ENCODE data around the gene KRT17. TPM values are rescaled to one million over a fixed set of nuclear protein-coding genes. Genes with fewer than 3 reads are reported as not detected.

The KRT17 gene
- total RNA-seq, 1 experiment from 2014 or later = 472 TPM

DNA sequence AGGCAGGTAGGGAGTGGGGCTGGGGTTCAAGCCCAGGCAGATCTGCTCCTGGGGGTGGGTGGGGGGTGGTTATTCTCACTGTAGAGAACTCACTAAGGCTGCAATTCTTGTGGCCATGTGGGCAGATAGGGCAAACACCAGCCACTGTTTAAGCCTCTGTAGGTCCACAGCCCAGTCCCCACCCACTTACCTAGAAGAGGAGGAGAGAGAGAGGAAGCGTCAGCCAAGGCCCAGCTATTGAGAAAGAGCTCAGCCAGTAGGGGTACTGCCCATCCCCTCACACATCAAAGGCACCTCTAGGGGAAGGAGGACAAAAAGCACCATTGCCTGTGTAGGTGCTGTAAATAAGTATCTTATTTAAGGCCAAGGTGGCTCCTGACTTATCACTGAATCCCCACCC, 24.7 kb downstream of the KRT17 start:
- TF ChIP-seq, protein P1, sequence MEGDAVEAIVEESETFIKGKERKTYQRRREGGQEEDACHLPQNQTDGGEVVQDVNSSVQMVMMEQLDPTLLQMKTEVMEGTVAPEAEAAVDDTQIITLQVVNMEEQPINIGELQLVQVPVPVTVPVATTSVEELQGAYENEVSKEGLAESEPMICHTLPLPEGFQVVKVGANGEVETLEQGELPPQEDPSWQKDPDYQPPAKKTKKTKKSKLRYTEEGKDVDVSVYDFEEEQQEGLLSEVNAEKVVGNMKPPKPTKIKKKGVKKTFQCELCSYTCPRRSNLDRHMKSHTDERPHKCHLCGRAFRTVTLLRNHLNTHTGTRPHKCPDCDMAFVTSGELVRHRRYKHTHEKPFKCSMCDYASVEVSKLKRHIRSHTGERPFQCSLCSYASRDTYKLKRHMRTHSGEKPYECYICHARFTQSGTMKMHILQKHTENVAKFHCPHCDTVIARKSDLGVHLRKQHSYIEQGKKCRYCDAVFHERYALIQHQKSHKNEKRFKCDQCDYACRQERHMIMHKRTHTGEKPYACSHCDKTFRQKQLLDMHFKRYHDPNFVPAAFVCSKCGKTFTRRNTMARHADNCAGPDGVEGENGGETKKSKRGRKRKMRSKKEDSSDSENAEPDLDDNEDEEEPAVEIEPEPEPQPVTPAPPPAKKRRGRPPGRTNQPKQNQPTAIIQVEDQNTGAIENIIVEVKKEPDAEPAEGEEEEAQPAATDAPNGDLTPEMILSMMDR (IDR thresholded peaks at IDR 0.05; ENCODE audit: unreplicated experiment) = no peak
- intact Hi-C loops (cut with micrococcal nuclease; ENCODE audit: unreplicated experiment) = no loop called here
- no peaks in the 10 kb centered on the region for H3K36me3 Mint-ChIP-seq (ENCODE audit: insufficient read depth, unreplicated experiment)
- H3K9me3 Mint-ChIP-seq (ENCODE audit: low read depth, unreplicated experiment) = no peaks in the 10 kb centered on the region
- no TSS peak for BruUV-seq (replicated peaks)
- no peak overlapping the region for H3K4me3 Mint-ChIP-seq (ENCODE audit: low read depth, unreplicated experiment)
- H3K27me3 Mint-ChIP-seq (ENCODE audit: unreplicated experiment) = peaks cover 17% of the 10 kb centered on the region
- no peaks in the 10 kb centered on the region for H3K4me1 Mint-ChIP-seq (ENCODE audit: low read depth, unreplicated experiment)
- CTCF ChIA-PET = no interaction called here
- H3K27ac Mint-ChIP-seq (ENCODE audit: unreplicated experiment) = no peak overlapping the region
- DNase-seq = no peak

DNA sequence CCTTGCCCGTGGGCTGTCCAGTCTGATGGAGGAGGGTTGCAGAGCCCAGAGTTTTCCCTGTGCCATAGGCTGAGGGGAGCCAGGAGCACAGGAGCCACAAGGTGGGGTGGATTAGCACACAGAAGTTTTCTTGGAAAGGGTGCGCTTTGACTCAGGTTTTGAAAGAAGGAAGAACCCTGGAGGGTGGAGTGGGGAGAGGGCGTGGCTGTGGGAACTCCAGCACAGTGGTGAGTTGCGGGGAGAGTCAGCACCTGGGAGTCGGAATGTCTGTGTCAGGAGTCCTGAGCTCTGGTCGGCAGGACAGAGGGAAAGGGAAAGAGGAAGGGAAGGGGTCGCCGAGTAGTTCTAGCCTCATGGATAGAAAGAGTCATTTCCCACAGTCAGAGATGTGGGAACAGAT, 28.8 kb downstream of the KRT17 start:
- Mint-ChIP-seq H3K4me1 (ENCODE audit: low read depth, unreplicated experiment) (no peaks in the 10 kb centered on the region), H3K4me3 (ENCODE audit: low read depth, unreplicated experiment) (no peak overlapping the region), H3K36me3 (ENCODE audit: insufficient read depth, unreplicated experiment) (no peaks in the 10 kb centered on the region), H3K9me3 (ENCODE audit: low read depth, unreplicated experiment) (peaks cover 2% of the 10 kb centered on the region), H3K27me3 (ENCODE audit: unreplicated experiment) (peaks cover 39% of the 10 kb centered on the region), H3K27ac (ENCODE audit: unreplicated experiment) (no peak overlapping the region)
- DNase-seq = no peak
- BruUV-seq (replicated peaks) = no TSS peak
- TF ChIP-seq, protein P1 (IDR thresholded peaks at IDR 0.05; ENCODE audit: unreplicated experiment) = no peak
- CTCF ChIA-PET = interaction anchor here (0.6 kb wide), 1 partner anchor 983 kb away, joined by 3 read pairs; no protein-coding TSS in a partner anchor
- intact Hi-C loops (cut with micrococcal nuclease; ENCODE audit: unreplicated experiment) = no loop called here

DNA sequence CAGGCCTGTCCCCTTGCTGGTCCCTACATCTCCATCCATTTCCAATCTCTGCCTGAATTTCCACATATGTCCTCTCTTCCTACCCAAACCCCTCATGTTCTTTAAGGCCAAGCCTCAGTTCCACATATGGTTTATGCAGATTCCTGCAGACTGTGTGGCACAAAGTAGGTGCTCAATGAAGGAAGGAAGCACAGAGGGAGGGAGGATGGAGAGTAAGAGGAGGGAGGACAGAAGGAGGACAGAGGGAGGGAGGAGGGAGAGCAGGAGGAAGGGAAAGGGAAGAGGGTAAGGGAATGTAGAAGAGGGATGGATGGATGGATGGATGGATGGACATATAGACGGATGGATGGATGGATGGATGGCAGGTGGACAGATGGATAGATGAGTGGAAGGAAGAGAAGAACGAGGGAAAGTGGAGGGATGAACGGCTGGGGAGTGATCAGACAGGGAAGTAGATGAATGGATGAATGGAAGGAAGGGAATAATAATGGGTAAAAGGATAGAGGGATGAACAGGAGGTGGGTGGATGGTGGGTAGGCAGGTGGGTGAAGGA, 29.9 kb downstream of the KRT17 start:
- CTCF ChIA-PET = no interaction called here
- Mint-ChIP-seq H3K9me3 (ENCODE audit: low read depth, unreplicated experiment) (peaks cover 2% of the 10 kb centered on the region), H3K4me1 (ENCODE audit: low read depth, unreplicated experiment) (no peaks in the 10 kb centered on the region), H3K27ac (ENCODE audit: unreplicated experiment) (no peak overlapping the region), H3K27me3 (ENCODE audit: unreplicated experiment) (peaks cover 47% of the 10 kb centered on the region), H3K4me3 (ENCODE audit: low read depth, unreplicated experiment) (no peak overlapping the region), H3K36me3 (ENCODE audit: insufficient read depth, unreplicated experiment) (no peaks in the 10 kb centered on the region)
- intact Hi-C loops (cut with micrococcal nuclease; ENCODE audit: unreplicated experiment) = no loop called here
- TF ChIP-seq, protein P1 (IDR thresholded peaks at IDR 0.05; ENCODE audit: unreplicated experiment) = no peak
- no peak for DNase-seq
- no TSS peak for BruUV-seq (replicated peaks)

DNA sequence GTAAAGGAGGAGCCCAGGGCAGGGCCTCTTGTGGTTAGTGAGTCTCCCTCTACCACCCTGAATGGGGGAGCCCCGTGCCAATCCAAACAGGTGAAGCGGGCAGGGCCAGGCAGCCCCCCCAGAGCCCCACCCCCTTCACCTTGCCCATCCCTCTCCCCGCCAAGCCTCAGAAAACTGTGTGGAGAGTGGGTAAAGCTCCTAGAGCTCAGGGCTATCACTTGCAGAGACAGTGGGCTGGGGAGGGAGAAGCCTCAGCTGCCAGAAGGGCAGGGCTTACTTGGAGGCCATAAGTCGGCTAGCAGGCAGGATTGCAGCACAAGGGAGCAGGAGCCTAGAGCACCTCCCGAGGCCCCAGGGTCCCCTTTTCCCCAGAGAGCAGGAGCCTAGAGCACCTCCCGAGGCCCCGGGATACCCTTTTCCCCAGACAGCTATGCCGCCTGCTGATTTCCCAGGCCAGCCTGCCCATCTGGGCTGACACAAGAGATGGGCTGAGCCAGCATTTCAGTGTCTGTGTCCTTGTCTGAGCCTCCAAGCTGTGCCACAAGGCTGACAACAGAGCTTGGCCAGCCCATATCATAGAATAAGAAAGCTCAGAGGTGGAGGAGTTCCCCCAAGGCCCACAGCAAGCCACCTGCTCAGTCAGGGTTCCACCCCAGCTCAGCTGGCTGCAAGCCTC, 30.9 kb downstream of the KRT17 start:
- intact Hi-C loops (cut with micrococcal nuclease; ENCODE audit: unreplicated experiment) = no loop called here
- TF ChIP-seq, protein P1 (IDR thresholded peaks at IDR 0.05; ENCODE audit: unreplicated experiment) = no peak
- H3K27me3 Mint-ChIP-seq (ENCODE audit: unreplicated experiment) = peaks cover 54% of the 10 kb centered on the region
- CTCF ChIA-PET = interaction anchor here (0.6 to 1.8 kb wide), 5 partner anchors 9 to 135 kb away, joined by 3 to 4 read pairs (median 3); no protein-coding TSS in a partner anchor
- no peaks in the 10 kb centered on the region for H3K4me1 Mint-ChIP-seq (ENCODE audit: low read depth, unreplicated experiment)
- H3K4me3 Mint-ChIP-seq (ENCODE audit: low read depth, unreplicated experiment) = no peak overlapping the region
- BruUV-seq (replicated peaks) = no TSS peak
- no peak for DNase-seq
- H3K27ac Mint-ChIP-seq (ENCODE audit: unreplicated experiment) = no peak overlapping the region
- no peaks in the 10 kb centered on the region for H3K36me3 Mint-ChIP-seq (ENCODE audit: insufficient read depth, unreplicated experiment)
- H3K9me3 Mint-ChIP-seq (ENCODE audit: low read depth, unreplicated experiment) = peaks cover 2% of the 10 kb centered on the region
